ENCODE measurements around the gene RBM17.
"Not testable (repeated sequence)": the region's sequence is repeated elsewhere in the genome, so short reads cannot be mapped to it uniquely, and the experiment has no call there.

RBM17 gene

GRCh38 chr10:6121146-6121545 is 32.3 kb downstream of the RBM17 start:
- no peak for DNase-seq (ENCODE audit: low read depth)
- TF ChIP-seq CTCF (conservative IDR thresholded peaks at IDR 0.05; ENCODE audit: low read length): no peak
- no peak overlapping the region for H3K4me3 ChIP-seq (ENCODE audit: low read length)

GRCh38 chr10:6123532-6123931 is 34.7 kb downstream of the RBM17 start:
- TF ChIP-seq CTCF (conservative IDR thresholded peaks at IDR 0.05; ENCODE audit: low read length): no peak
- DNase-seq (ENCODE audit: low read depth): no peak
- H3K4me3 ChIP-seq (ENCODE audit: low read length): no peak overlapping the region

- no peak overlapping the region for H3K4me3 ChIP-seq (ENCODE audit: low read length)
- no peak for DNase-seq (ENCODE audit: low read depth)
- TF ChIP-seq CTCF (conservative IDR thresholded peaks at IDR 0.05; ENCODE audit: low read length): no peak
Observed at GRCh38 chr10:6124666-6125065, 35.8 kb downstream of the RBM17 start.

- H3K4me3 ChIP-seq (ENCODE audit: low read length); DNase-seq (ENCODE audit: low read depth): not testable (repeated sequence)
Observed at GRCh38 chr10:6127461-6127860, 38.6 kb downstream of the RBM17 start.

- TF ChIP-seq CTCF (conservative IDR thresholded peaks at IDR 0.05; ENCODE audit: low read length): no peak
- no peak for DNase-seq (ENCODE audit: low read depth)
- no peak overlapping the region for H3K4me3 ChIP-seq (ENCODE audit: low read length)
Observed at GRCh38 chr10:6128087-6128486, 39.3 kb downstream of the RBM17 start.

- H3K4me3 ChIP-seq (ENCODE audit: low read length): peak overlapping the region; percentile 26
- no peak for TF ChIP-seq CTCF (conservative IDR thresholded peaks at IDR 0.05; ENCODE audit: low read length)
- DNase-seq (ENCODE audit: low read depth): peak; percentile 41
Observed at GRCh38 chr10:6128591-6129251, 39.9 kb downstream of the RBM17 start.

GRCh38 chr10:6130848-6131470 is 42.1 kb downstream of the RBM17 start:
- H3K4me3 ChIP-seq (ENCODE audit: low read length): no peak overlapping the region
- TF ChIP-seq CTCF (conservative IDR thresholded peaks at IDR 0.05; ENCODE audit: low read length): no peak
- DNase-seq (ENCODE audit: low read depth): peak; percentile 39

Measured in AG10803 (cell line).